IMR-90 (cell line): Measurements from ENCODE around the gene RAB3A. TPM values are rescaled to one million over a fixed set of nuclear protein-coding genes. Genes with fewer than 3 reads are reported as not detected.

Experiments used
- ATAC-seq: fragments of 200-7000 bp; cut with Tn5 transposase; 2 replicates; pipeline ENCODE4 v1.9.1; 2020; ENCODE audit warnings: low read depth, mild to moderate bottlenecking, moderate library complexity
- BruUV-seq: library from RNA; stranded (reverse); fragments of 400-500 nt; replicated peaks from 2 replicates; lab custom pipeline; 2021; lab: Mats Ljungman, UMichigan
- CTCF ChIA-PET: fragments of 300-600 bp; formaldehyde crosslinking; extraction: SDS; loops from one replicate; lab custom pipeline; 2021; ENCODE audit warnings: antibody characterized with exemption; lab: Yijun Ruan, JAX
- POLR2A ChIA-PET: fragments of 300-600 bp; sonication (Branson Sonifier 250); formaldehyde crosslinking; loops from one replicate; lab custom pipeline; 2022; ENCODE audit warnings: antibody characterized with exemption; ENCODE audit not compliant: unreplicated experiment; lab: Charles Lee
- DNase-seq: peaks from one replicate; pipeline ENCODE4 v3.0.0; 2013
- H2AFZ ChIP-seq: replicated peaks from 2 replicates; pipeline ENCODE3; 2013; ENCODE audit warnings: low read length, mild to moderate bottlenecking; ENCODE audit not compliant: poor library complexity
- H2AK5ac ChIP-seq: 2 replicates; pipeline ENCODE4 v1.6.1; 2013; ENCODE audit warnings: low read depth, low read length, inconsistent platforms
- H2AK9ac ChIP-seq: replicated peaks from 2 replicates; pipeline ENCODE3; 2013; ENCODE audit warnings: mild to moderate bottlenecking, low read depth, low read length, moderate library complexity; ENCODE audit not compliant: poor library complexity
- H2BK120ac ChIP-seq: 2 replicates; pipeline ENCODE4 v1.6.1; 2013; ENCODE audit warnings: low read depth, low read length, inconsistent platforms
- H2BK15ac ChIP-seq: 3 replicates; pipeline ENCODE4 v1.6.1; 2013; ENCODE audit warnings: low read depth, low read length, inconsistent platforms
- H2BK20ac ChIP-seq: 2 replicates; pipeline ENCODE4 v1.6.1; 2013; ENCODE audit warnings: low read depth, mild to moderate bottlenecking, inconsistent platforms, low read length, moderate library complexity
- H2BK5ac ChIP-seq: 2 replicates; pipeline ENCODE4 v1.6.1; 2013; ENCODE audit warnings: mild to moderate bottlenecking, low read depth, low read length, inconsistent platforms; ENCODE audit not compliant: poor library complexity, severe bottlenecking
- H3K14ac ChIP-seq: replicated peaks from 2 replicates; pipeline ENCODE4 v1.6.1; 2013; ENCODE audit warnings: low read depth, low read length, inconsistent platforms
- H3K18ac ChIP-seq: 2 replicates; pipeline ENCODE4 v1.6.1; 2013; ENCODE audit warnings: low read depth, low read length, control low read depth
- H3K23ac ChIP-seq: 2 replicates; pipeline ENCODE4 v1.6.1; 2013; ENCODE audit warnings: low read depth, low read length, inconsistent platforms
- H3K27ac ChIP-seq: 2 replicates; pipeline ENCODE4 v1.5.1; 2013; ENCODE audit warnings: mild to moderate bottlenecking, control low read depth, low read length; ENCODE audit not compliant: insufficient read depth
- H3K27me3 ChIP-seq: 2 replicates; pipeline ENCODE4 v1.6.1; 2013; ENCODE audit warnings: low read length; ENCODE audit not compliant: control insufficient read depth, insufficient read depth
- H3K36me3 ChIP-seq: 2 replicates; pipeline ENCODE4 v1.6.1; 2013; ENCODE audit warnings: low read length, mixed read lengths; ENCODE audit not compliant: control insufficient read depth, insufficient read depth
- H3K4ac ChIP-seq: 2 replicates; pipeline ENCODE4 v1.6.1; 2013; ENCODE audit warnings: low read depth, low read length, inconsistent platforms
- H3K4me1 ChIP-seq: 2 replicates; pipeline ENCODE4 v1.6.1; 2013; ENCODE audit warnings: low read length, mixed read lengths; ENCODE audit not compliant: control insufficient read depth, insufficient read depth
- H3K4me2 ChIP-seq: 2 replicates; pipeline ENCODE4 v1.6.1; 2013; ENCODE audit warnings: low read depth, mild to moderate bottlenecking, control low read depth, low read length, moderate library complexity
- H3K4me3 ChIP-seq: 2 replicates; pipeline ENCODE4 v1.5.1; 2013; ENCODE audit warnings: low read depth, mild to moderate bottlenecking, control low read depth, low read length, moderate library complexity; ENCODE audit not compliant: insufficient read depth
- H3K56ac ChIP-seq: 2 replicates; pipeline ENCODE4 v1.6.1; 2013; ENCODE audit warnings: low read length, inconsistent platforms; ENCODE audit not compliant: insufficient read depth; ENCODE audit errors: extremely low read depth
- H3K79me1 ChIP-seq, 2 experiments: 2 replicates each; pipeline ENCODE4 v1.6.1; 2013; ENCODE audit warnings: low read length in 2 of 2, inconsistent platforms in 1 of 2, low read depth in 1 of 2
- H3K9ac ChIP-seq: 2 replicates; pipeline ENCODE4 v1.6.1; 2013; ENCODE audit warnings: low read depth, low read length, control low read depth
- H3K9me1 ChIP-seq: 2 replicates; pipeline ENCODE4 v1.6.1; 2013; ENCODE audit warnings: low read length, inconsistent platforms; ENCODE audit not compliant: insufficient read depth
- H3K9me3 ChIP-seq: 2 replicates; pipeline ENCODE4 v1.6.1; 2013; ENCODE audit warnings: low read length; ENCODE audit not compliant: control insufficient read depth, insufficient read depth
- H4K20me1 ChIP-seq: 2 replicates; pipeline ENCODE4 v1.6.1; 2013; ENCODE audit warnings: low read length, inconsistent platforms; ENCODE audit not compliant: insufficient read depth
- H4K5ac ChIP-seq: 2 replicates; pipeline ENCODE4 v1.6.1; 2013; ENCODE audit warnings: mild to moderate bottlenecking, low read depth, low read length, control low read depth
- H4K8ac ChIP-seq, 2 experiments: 2 replicates each; pipeline ENCODE4 v1.6.1; 2013; ENCODE audit warnings: low read depth in 2 of 2, low read length in 2 of 2, control low read depth in 1 of 2, inconsistent platforms in 1 of 2
- H4K91ac ChIP-seq: 2 replicates; pipeline ENCODE4 v1.6.1; 2013; ENCODE audit warnings: low read depth, low read length, inconsistent platforms; ENCODE audit not compliant: insufficient read depth
- CHD1 ChIP-seq: IDR thresholded peaks from 2 replicates; pipeline ENCODE4 v1.6.1; 2012; ENCODE audit warnings: low read depth, low read length, improper control_type of control experiment
- MAFK ChIP-seq: IDR thresholded peaks from 2 replicates; pipeline ENCODE4 v1.6.1; 2012; ENCODE audit warnings: low read depth, low read length, improper control_type of control experiment
- WGBS, 2 experiments: methylation state at CpG; one replicate each; pipeline versions ENCODE4 v1.1.5 to v1.1.7; 2013; ENCODE audit warnings: missing lambda C conversion rate in 2 of 2; ENCODE audit not compliant: insufficient read length in 1 of 2; ENCODE audit errors: extremely low coverage in 2 of 2; 5-methylcytosine and 5-hydroxymethylcytosine counted together
- dilution Hi-C: fragments of 300-500 bp; cut with HindIII; formaldehyde crosslinking; loops from one replicate; pipeline ENCODE4 v1.14.3; 2018; ENCODE audit warnings: low sequenced_read_pairs; ENCODE audit not compliant: unreplicated experiment
- in situ Hi-C: fragments of 300-500 bp; cut with MboI; formaldehyde crosslinking; loops from 3 replicates; pipeline ENCODE4 v1.14.3; 2019; ENCODE audit warnings: low sequenced_read_pairs, inconsistent platforms, mixed read lengths
- intact Hi-C: fragments of 100-400 bp; cut with micrococcal nuclease; formaldehyde crosslinking; loops from 2 replicates; pipeline ENCODE4 v1.10.0; 2022
- microRNA-seq, 2 experiments: library from miRNA; stranded (forward) in 1 of 2; unstranded in 1 of 2; fragments of 10-50 nt in 1 of 2; fragments of <30 nt in 1 of 2; gene quantifications in 1 of 2; microRNA quantifications in 1 of 2; one replicate each; pipeline versions ENCODE3 to v1.1.0; 2013 to 2020; ENCODE audit not compliant: insufficient read depth in 1 of 2, insufficient read length in 1 of 2, unreplicated experiment in 1 of 2
- polyA plus RNA-seq, 3 experiments: library from polyadenylated mRNA; depleted of rRNA; stranded (reverse); fragments of >200 nt; gene quantifications; 2 replicates each; pipeline ENCODE4 v1.2.3, GENCODE V29; 2012; ENCODE audit warnings: low replicate concordance in 1 of 3
- small RNA-seq, 5 experiments: library from RNA; depleted of rRNA; stranded (forward); fragments of <200 nt; gene quantifications; one replicate each; pipeline ENCODE3, GENCODE V24; 2012
- total RNA-seq: library from RNA; depleted of rRNA; stranded (reverse); fragments of >200 nt; gene quantifications from 2 replicates; pipeline ENCODE4 v1.2.3, GENCODE V29; 2012; rRNA removed

The RAB3A gene
- total and polyA plus RNA-seq, 2 of the 4 experiments (the other 2 are of a cell fraction), result 3.0 to 13.6 TPM

DNA sequence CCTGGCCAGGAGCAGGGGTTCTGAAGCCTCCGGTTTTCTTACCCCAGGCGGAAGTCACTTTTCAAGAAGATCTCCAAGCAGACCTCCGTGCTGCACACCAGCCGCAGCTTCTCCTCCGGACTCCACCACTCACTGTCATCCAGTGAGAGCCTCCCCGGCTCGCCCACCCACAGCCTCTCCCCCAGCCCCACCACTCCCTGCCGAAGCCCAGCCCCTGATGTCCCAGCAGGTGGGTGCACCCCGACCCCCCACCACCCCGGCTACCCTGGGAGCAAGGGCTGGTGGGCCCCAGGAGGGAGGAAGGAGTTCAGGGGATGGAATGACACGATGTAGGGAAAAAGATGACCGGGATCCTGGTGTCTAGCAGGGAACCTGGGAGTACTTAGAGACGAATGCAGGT is 56.4 kb downstream of the RAB3A start:
- ATAC-seq, result no peak
- Histone ChIP-seq H3K9me3 (no peaks in the 10 kb centered on the region), H3K9me1 (peaks cover 9% of the 10 kb centered on the region), H3K18ac (no peak overlapping the region), H2BK120ac (no peak overlapping the region), H3K56ac (no peak overlapping the region), H4K91ac (no peak overlapping the region), H2BK15ac (no peak overlapping the region), H3K4me1 (peaks cover 5% of the 10 kb centered on the region; the same call in 1 of the 2 replicates), H3K4ac (no peak overlapping the region), H3K27me3 (no peaks in the 10 kb centered on the region), H3K4me2 (no peak overlapping the region), H3K23ac (no peak overlapping the region), H2AK9ac (no peak overlapping the region), H2BK5ac (no peak overlapping the region), H3K9ac (no peak overlapping the region), H2BK20ac (no peak overlapping the region), H2AFZ (no peak overlapping the region), H2AK5ac (no peak overlapping the region), H3K4me3 (no peak overlapping the region), H3K27ac (no peak overlapping the region), H4K5ac (no peak overlapping the region), H4K8ac (no peak overlapping the region), H3K14ac (no peak overlapping the region), H3K36me3 (peaks cover 35% of the 10 kb centered on the region), H4K20me1 (peaks cover under 1% of the 10 kb centered on the region; the same call in 1 of the 2 replicates), H3K79me1 (peaks cover 0 to 4% of the 10 kb centered on the region in 2 experiments; a peak in 1 of 4 replicates)
- WGBS, 2 experiments, result 88% methylated on average over 4 of the region's 13 CpGs; no CpG with 5 or more reads in 1 of the 2 experiments
- dilution Hi-C loops, result no loop called here
- BruUV-seq, result no TSS peak
- in situ Hi-C loops, result no loop called here
- TF ChIP-seq MAFK (no peak), CHD1 (no peak)
- CTCF ChIA-PET, result no interaction called here
- intact Hi-C loops, result no loop called here
- POLR2A ChIA-PET, result no interaction called here
- DNase-seq, result no peak

Small RNAs within 50 kb of the gene (microRNA-seq; reads per million reads assigned to microRNA genes)
- not detected for gene IFI30 (ENCODE audit: insufficient read depth, insufficient read length)

Small RNAs within 50 kb of the gene (small RNA-seq; reads per million reads assigned to genes)
- 0 reads per million in 5 experiments for gene IFI30

Other genes with a start within 250 kb of the RAB3A start
- gene KCNN1, start 236.9 kb downstream of the RAB3A start, total RNA-seq, result under 0.01 TPM in 1 of 2 replicates, not detected in the other
- gene KCNN1, start 236.9 kb downstream of the RAB3A start, polyA plus RNA-seq (2012; rRNA removed), result 0.09 and 0.36 TPM in 2 replicates
- gene ARRDC2, start 195.9 kb downstream of the RAB3A start, total RNA-seq, result 1.4 and 1.9 TPM in 2 replicates
- 4.5 and 4.9 TPM in 2 replicates for gene ARRDC2, start 195.9 kb downstream of the RAB3A start, polyA plus RNA-seq (2012; rRNA removed)
- not detected in 2 replicates for gene IL12RB1, start 117.1 kb downstream of the RAB3A start, total RNA-seq
- gene IL12RB1, start 117.1 kb downstream of the RAB3A start, polyA plus RNA-seq (2012; rRNA removed), result not detected in 2 replicates
- 1.3 and 1.4 TPM in 2 replicates for gene MAST3, start 106.3 kb downstream of the RAB3A start, total RNA-seq
- 3.9 and 4.3 TPM in 2 replicates for gene MAST3, start 106.3 kb downstream of the RAB3A start, polyA plus RNA-seq (2012; rRNA removed)
- gene PIK3R2, start 50.9 kb downstream of the RAB3A start, total RNA-seq, result 8.9 and 12.2 TPM in 2 replicates
- 25.1 and 27.7 TPM in 2 replicates for gene PIK3R2, start 50.9 kb downstream of the RAB3A start, polyA plus RNA-seq (2012; rRNA removed)
- 1.1 and 2.3 TPM in 2 replicates for gene IFI30, start 30.2 kb downstream of the RAB3A start, total RNA-seq
- gene IFI30, start 30.2 kb downstream of the RAB3A start, polyA plus RNA-seq (2012; rRNA removed), result 2.3 and 4.0 TPM in 2 replicates
- gene MPV17L2, start 10.8 kb downstream of the RAB3A start, total RNA-seq, result 7.2 TPM in 2 replicates
- 19.5 and 22.5 TPM in 2 replicates for gene MPV17L2, start 10.8 kb downstream of the RAB3A start, polyA plus RNA-seq (2012; rRNA removed)
- 0.18 TPM in 1 of 2 replicates, not detected in the other for gene PDE4C, start 22.4 kb upstream of the RAB3A start, total RNA-seq
- gene PDE4C, start 22.4 kb upstream of the RAB3A start, polyA plus RNA-seq (2012; rRNA removed), result 0.22 and 0.24 TPM in 2 replicates
- gene IQCN, start 70.4 kb upstream of the RAB3A start, total RNA-seq, result 0.18 and 0.28 TPM in 2 replicates
- gene IQCN, start 70.4 kb upstream of the RAB3A start, polyA plus RNA-seq (2012; rRNA removed), result 0.60 and 0.67 TPM in 2 replicates
- 14.2 and 22.8 TPM in 2 replicates for gene JUND, start 77.6 kb upstream of the RAB3A start, total RNA-seq
- 77.2 and 101 TPM in 2 replicates for gene JUND, start 77.6 kb upstream of the RAB3A start, polyA plus RNA-seq (2012; rRNA removed)
- 44.8 and 88.0 TPM in 2 replicates for gene LSM4, start 119.0 kb upstream of the RAB3A start, total RNA-seq
- gene LSM4, start 119.0 kb upstream of the RAB3A start, polyA plus RNA-seq (2012; rRNA removed), result 118 and 157 TPM in 2 replicates
- gene PGPEP1, start 136.6 kb upstream of the RAB3A start, total RNA-seq, result 11.1 and 14.3 TPM in 2 replicates
- gene PGPEP1, start 136.6 kb upstream of the RAB3A start, polyA plus RNA-seq (2012; rRNA removed), result 11.8 and 13.3 TPM in 2 replicates
- gene GDF15, start 182.1 kb upstream of the RAB3A start, total RNA-seq, result 5.6 and 10.3 TPM in 2 replicates
- 43.5 and 49.8 TPM in 2 replicates for gene GDF15, start 182.1 kb upstream of the RAB3A start, polyA plus RNA-seq (2012; rRNA removed)
- gene LRRC25, start 193.6 kb upstream of the RAB3A start, total RNA-seq, result not detected in 2 replicates
- gene LRRC25, start 193.6 kb upstream of the RAB3A start, polyA plus RNA-seq (2012; rRNA removed), result 0.03 TPM in 1 of 2 replicates, not detected in the other
- gene SSBP4, start 215.4 kb upstream of the RAB3A start, total RNA-seq, result 13.3 and 14.9 TPM in 2 replicates
- gene SSBP4, start 215.4 kb upstream of the RAB3A start, polyA plus RNA-seq (2012; rRNA removed), result 39.7 and 48.1 TPM in 2 replicates
- 3.4 and 3.9 TPM in 2 replicates for gene ISYNA1, start 234.1 kb upstream of the RAB3A start, total RNA-seq
- 24.7 and 29.4 TPM in 2 replicates for gene ISYNA1, start 234.1 kb upstream of the RAB3A start, polyA plus RNA-seq (2012; rRNA removed)